Breast epithelium (tissue), 4 donors: ENCODE measurements around the gene BICD2. TPM values are rescaled to one million over a fixed set of nuclear protein-coding genes. Genes with fewer than 3 reads are reported as not detected.

ENCODE experiments used
- DNase-seq, 2 donors: peaks; one replicate each; pipeline ENCODE4 v3.0.0-alpha.2; 2019; ENCODE audit warnings: low spot score in 2 of 2
- H3K27ac ChIP-seq, 2 donors: fragments of 200-600 bp; sonication (generic) in 1 of 2; one replicate each; pipeline ENCODE4 v1.5.1; 2016 to 2019; ENCODE audit warnings: mild to moderate bottlenecking in 1 of 2
- H3K27me3 ChIP-seq, 2 donors: fragments of 200-600 bp; sonication (generic) in 1 of 2; one replicate each; pipeline versions ENCODE4 v1.5.1 to v1.6.0; 2017 to 2019; ENCODE audit warnings: control low read depth in 1 of 2, mild to moderate bottlenecking in 1 of 2
- H3K36me3 ChIP-seq: fragments of 200-600 bp; one replicate; pipeline ENCODE4 v1.5.1; 2019
- H3K4me1 ChIP-seq, 2 donors: fragments of 200-600 bp; sonication (generic); one replicate each; pipeline ENCODE4 v1.5.1; 2016 to 2019; ENCODE audit warnings: control low read depth in 1 of 2
- H3K4me3 ChIP-seq, 3 donors: fragments of 200-600 bp; sonication (generic); 1 replicate in 2 of 3; 2 replicates in 1 of 3; pipeline ENCODE4 v1.5.1; 2016 to 2019; ENCODE audit warnings: mild to moderate bottlenecking in 3 of 3, moderate library complexity in 2 of 3
- H3K9me3 ChIP-seq, 2 donors: fragments of 200-600 bp; sonication (generic) in 1 of 2; one replicate each; pipeline ENCODE4 v1.5.1; 2016 to 2019; ENCODE audit warnings: control low read depth in 1 of 2
- CTCF ChIP-seq, 3 donors: fragments of 450-650 bp; IDR thresholded peaks; one replicate each; pipeline ENCODE4 v1.5.1; 2016 to 2017; ENCODE audit warnings: antibody characterized with exemption in 3 of 3, mild to moderate bottlenecking in 3 of 3, moderate library complexity in 3 of 3
- POLR2A ChIP-seq: fragments of 450-650 bp; IDR thresholded peaks from one replicate; pipeline ENCODE4 v1.6.1; 2016; ENCODE audit warnings: antibody characterized with exemption, mild to moderate bottlenecking, moderate library complexity
- POLR2AphosphoS5 ChIP-seq, 3 donors: sonication (generic); formaldehyde crosslinking; IDR thresholded peaks; one replicate each; pipeline ENCODE4 v1.6.1; 2017; ENCODE audit warnings: antibody characterized with exemption in 3 of 3
- intact Hi-C: fragments of 100-400 bp; cut with DNase I; formaldehyde crosslinking; loops from one replicate; pipeline ENCODE4 v1.15.1; 2023; ENCODE audit warnings: low total_unique reads
- total RNA-seq, 3 donors: library from RNA; depleted of rRNA; stranded (reverse); fragments of >200 nt; gene quantifications; one replicate each; pipeline ENCODE4 v1.1.0, GENCODE V29; 2016

BICD2 gene
- total RNA-seq, 3 donors from 2014 or later, result 22.8 to 56.0 (median 26.5) TPM

- Histone ChIP-seq H3K4me1 (no peaks in the 10 kb centered on the region), H3K36me3 (no peaks in the 10 kb centered on the region), H3K27me3 (no peaks in the 10 kb centered on the region), H3K27ac (no peak overlapping the region), H3K9me3 (no peaks in the 10 kb centered on the region), H3K4me3 (no peak overlapping the region)
- no peak for DNase-seq
- TF ChIP-seq POLR2AphosphoS5 (IDR thresholded peaks at IDR 0.05), result no peak
- no peak for TF ChIP-seq POLR2A
- no peak for TF ChIP-seq CTCF (IDR thresholded peaks at IDR 0.05)
- intact Hi-C loops, result no loop called here
Measured at GRCh38 chr9:92704528-92704927, 60.1 kb downstream of the BICD2 start.

- Histone ChIP-seq H3K27me3 (no peaks in the 10 kb centered on the region), H3K4me1 (no peaks in the 10 kb centered on the region), H3K27ac (no peak overlapping the region), H3K9me3 (peaks cover 4 to 40% of the 10 kb centered on the region in 2 donors), H3K36me3 (no peaks in the 10 kb centered on the region), H3K4me3 (no peak overlapping the region)
- DNase-seq, result no peak
- intact Hi-C loops, result no loop called here
- TF ChIP-seq POLR2A, result no peak
- no peak for TF ChIP-seq POLR2AphosphoS5 (IDR thresholded peaks at IDR 0.05)
- TF ChIP-seq CTCF (IDR thresholded peaks at IDR 0.05), result no peak
Measured at GRCh38 chr9:92696619-92697018, 68.0 kb downstream of the BICD2 start.

- Histone ChIP-seq H3K9me3 (peaks cover 12 to 25% of the 10 kb centered on the region in 2 donors), H3K4me3 (no peak overlapping the region), H3K4me1 (no peaks in the 10 kb centered on the region), H3K36me3 (no peaks in the 10 kb centered on the region), H3K27ac (no peak overlapping the region), H3K27me3 (no peaks in the 10 kb centered on the region)
- intact Hi-C loops, result no loop called here
- no peak for TF ChIP-seq POLR2AphosphoS5 (IDR thresholded peaks at IDR 0.05)
- TF ChIP-seq POLR2A, result no peak
- TF ChIP-seq CTCF (IDR thresholded peaks at IDR 0.05), result no peak
- DNase-seq, result no peak
Measured at GRCh38 chr9:92686954-92687353, 77.7 kb downstream of the BICD2 start.

- TF ChIP-seq POLR2A (no peak), POLR2AphosphoS5 (IDR thresholded peaks at IDR 0.05) (no peak), CTCF (IDR thresholded peaks at IDR 0.05) (no peak)
- Histone ChIP-seq H3K4me1 (no peaks in the 10 kb centered on the region), H3K36me3 (no peaks in the 10 kb centered on the region), H3K4me3 (no peak overlapping the region), H3K27me3 (no peaks in the 10 kb centered on the region), H3K27ac (no peak overlapping the region), H3K9me3 (peaks cover 5 to 6% of the 10 kb centered on the region in 2 donors)
- intact Hi-C loops, result no loop called here
- no peak for DNase-seq
Measured at GRCh38 chr9:92685022-92685421, 79.6 kb downstream of the BICD2 start.

GRCh38 chr9:92682269-92682668 lies 82.4 kb downstream of the BICD2 start:
- Histone ChIP-seq H3K4me1 (no peaks in the 10 kb centered on the region), H3K27me3 (no peaks in the 10 kb centered on the region), H3K36me3 (no peaks in the 10 kb centered on the region), H3K4me3 (no peak overlapping the region), H3K27ac (no peak overlapping the region), H3K9me3 (no peaks in the 10 kb centered on the region)
- intact Hi-C loops, result no loop called here
- TF ChIP-seq CTCF (IDR thresholded peaks at IDR 0.05) (no peak), POLR2AphosphoS5 (IDR thresholded peaks at IDR 0.05) (no peak), POLR2A (no peak)
- DNase-seq, result no peak
